Glomerular visceral epithelial cell (primary cell): ENCODE data around the gene CDH22.

ENCODE experiments used
- DNase-seq: peaks from one replicate; pipeline ENCODE4 v3.0.0-alpha.2; 2016; ENCODE audit errors: extremely low spot score

Gene CDH22

GRCh38 chr20:46240881-46241280 is 67.4 kb downstream of the CDH22 start:
- DNase-seq, result no peak

- no peak for DNase-seq
These were observed 68.2 kb downstream of the CDH22 start for GRCh38 chr20:46240065-46240464.

GRCh38 chr20:46237736-46238135 is 70.6 kb downstream of the CDH22 start:
- no peak for DNase-seq

DNA sequence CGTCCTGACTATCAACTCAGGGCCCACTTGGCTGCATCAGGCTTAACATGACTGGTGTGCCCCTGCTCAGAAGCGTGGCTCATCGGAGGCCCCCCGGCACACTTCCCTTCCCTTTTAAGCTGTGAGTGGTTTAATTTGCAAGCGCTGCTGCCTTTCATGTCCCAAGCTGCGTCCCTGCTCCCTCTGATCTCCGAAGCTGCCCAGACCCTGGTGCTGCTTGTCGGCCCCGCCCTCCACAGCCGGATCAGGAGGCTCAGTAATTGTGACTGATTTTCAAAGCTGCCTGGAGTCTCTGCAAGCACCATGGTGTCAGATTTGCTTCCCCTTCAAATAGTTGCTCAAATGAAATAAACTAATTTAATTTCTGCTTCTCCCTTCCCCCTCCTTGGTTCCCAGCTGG is 71.1 kb downstream of the CDH22 start:
- no peak for DNase-seq

DNA sequence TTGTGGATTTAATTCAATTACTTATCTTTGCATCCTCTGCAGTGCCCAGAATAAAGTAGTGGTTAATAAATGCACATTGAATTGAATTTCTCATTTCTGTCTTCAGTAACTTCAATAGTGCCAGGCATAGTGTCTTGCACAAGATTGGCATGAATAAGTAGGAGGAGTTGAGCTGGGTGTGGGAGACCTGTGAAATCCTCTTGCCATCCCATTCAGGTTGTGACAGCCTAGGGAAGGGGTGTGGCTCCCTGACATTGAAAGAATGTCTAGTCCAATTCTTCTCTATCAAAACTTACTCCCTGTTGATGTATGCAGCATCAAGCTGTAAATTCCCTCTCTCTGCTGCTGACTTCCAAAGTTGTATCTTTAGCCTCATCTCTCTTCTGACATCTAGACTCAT is 73.2 kb downstream of the CDH22 start:
- no peak for DNase-seq

GRCh38 chr20:46233701-46234100 is 74.6 kb downstream of the CDH22 start:
- DNase-seq, result no peak

DNA sequence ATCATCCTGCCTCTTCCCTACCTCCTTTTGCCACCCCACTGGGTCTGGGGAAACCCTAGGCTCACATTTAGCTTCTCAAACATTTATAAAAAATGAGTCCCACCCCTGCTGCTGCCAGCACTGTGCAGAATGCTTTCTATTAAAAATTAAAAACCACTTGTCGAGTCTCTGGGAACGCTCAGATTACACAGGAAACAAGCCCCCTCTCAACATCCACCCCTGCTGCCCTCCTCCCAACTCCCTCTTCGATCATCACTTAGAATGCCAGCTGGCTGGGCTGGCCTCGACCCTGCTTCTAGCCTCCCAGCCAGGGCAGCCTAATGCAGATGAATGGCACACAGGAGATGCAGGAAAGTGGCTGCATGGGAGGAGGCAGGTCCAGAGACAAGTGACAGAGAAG is 75.8 kb downstream of the CDH22 start:
- no peak for DNase-seq

GRCh38 chr20:46230801-46231282 is 77.5 kb downstream of the CDH22 start:
- DNase-seq, result peak; percentile 26

DNA sequence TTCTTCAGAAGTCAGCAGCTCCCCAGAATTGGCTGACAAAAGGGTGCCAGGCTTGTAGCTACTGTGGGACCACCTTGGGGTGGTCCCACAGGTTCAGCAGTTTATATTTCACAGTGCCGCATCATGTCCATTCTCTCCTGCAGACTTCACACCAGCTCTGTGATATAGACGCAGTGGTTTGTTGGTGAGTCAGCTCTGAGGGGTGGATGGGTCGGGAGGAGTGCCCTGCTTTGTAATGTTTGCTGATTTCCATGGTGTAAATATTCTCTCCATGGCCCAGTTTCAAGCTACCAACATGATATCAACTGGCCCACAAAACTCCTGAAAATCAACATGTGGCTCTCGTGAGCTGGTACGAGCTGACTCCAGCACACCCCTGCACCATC is 78.2 kb downstream of the CDH22 start:
- DNase-seq, result no peak

DNA sequence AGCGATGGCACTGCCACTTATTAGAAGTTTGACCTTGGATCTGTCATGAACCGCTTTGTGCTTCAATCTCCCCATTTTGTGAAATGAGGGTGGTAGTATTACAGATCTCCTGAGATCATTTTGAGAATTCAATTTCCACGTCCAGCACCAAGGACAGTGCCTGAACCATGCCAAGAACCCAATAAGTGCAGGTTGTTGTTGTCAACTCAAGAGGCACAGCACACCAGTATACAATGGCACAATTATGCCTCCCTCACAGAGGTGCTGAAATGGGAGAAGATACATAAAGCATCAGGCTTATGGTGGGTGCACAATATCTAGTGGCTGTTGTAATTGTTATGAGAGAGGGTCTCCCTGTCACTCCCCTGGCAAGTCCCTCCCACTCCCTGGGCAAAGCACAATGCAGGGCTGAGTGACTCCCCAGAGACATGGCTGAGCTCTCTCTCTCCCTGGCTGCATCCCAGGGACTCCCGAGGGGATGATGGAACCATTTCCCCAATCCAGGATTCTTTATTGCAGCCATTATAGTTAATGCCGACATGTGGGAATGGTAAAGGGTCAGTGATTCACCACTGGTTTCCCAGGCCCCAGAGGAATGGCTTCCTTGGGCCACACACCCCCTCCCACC is 78.7 kb downstream of the CDH22 start:
- no peak for DNase-seq

DNA sequence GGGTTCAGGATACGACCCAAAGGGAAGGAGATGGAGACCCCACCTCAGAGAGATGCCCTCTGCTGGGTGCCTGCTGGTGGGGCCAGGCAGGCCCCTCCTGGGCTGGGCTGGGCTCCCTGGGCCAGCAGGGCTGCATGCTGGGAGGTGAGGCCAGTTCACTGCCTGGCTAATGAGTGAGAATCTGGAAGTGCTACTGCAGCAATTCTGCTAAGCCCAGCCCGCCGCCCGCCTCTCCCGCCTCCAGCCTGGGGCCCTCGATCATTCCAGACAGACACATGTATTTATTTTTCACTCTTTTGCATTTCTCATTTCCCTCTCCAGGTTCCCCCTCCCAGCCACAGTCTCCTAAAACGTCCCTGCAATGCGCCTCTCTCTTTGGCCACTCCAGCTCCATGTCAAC is 79.6 kb downstream of the CDH22 start:
- no peak for DNase-seq

- DNase-seq, result no peak
These were observed 81.0 kb downstream of the CDH22 start for GRCh38 chr20:46227272-46227767.

- no peak for DNase-seq
These were observed 81.7 kb downstream of the CDH22 start for GRCh38 chr20:46226602-46227001.

DNA sequence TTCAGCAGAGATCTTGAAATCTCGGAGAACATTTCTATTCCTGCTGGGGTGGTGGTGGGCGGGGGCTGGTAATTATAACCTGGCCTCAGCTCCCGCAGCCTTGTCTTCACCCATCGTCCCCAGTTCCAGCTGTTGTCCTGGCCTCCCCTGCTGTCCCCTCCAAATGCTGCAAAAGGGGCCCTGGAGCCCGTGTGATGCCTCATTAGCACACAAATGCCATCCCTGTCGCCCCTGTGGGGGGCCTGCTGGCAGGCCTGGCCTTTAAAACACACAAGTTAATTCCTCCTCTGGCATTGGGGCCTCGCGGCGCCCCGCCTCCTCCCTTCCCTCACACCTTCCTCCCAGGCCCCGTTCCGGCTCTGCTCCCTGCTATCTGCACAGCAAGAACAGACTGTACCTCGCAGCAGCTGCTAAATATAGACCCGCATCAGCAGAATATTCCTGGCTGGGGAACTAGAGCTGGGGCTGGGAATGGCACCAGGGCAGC is 85.7 kb downstream of the CDH22 start:
- DNase-seq, result no peak

GRCh38 chr20:46221256-46221833 is 87.0 kb downstream of the CDH22 start:
- no peak for DNase-seq

DNA sequence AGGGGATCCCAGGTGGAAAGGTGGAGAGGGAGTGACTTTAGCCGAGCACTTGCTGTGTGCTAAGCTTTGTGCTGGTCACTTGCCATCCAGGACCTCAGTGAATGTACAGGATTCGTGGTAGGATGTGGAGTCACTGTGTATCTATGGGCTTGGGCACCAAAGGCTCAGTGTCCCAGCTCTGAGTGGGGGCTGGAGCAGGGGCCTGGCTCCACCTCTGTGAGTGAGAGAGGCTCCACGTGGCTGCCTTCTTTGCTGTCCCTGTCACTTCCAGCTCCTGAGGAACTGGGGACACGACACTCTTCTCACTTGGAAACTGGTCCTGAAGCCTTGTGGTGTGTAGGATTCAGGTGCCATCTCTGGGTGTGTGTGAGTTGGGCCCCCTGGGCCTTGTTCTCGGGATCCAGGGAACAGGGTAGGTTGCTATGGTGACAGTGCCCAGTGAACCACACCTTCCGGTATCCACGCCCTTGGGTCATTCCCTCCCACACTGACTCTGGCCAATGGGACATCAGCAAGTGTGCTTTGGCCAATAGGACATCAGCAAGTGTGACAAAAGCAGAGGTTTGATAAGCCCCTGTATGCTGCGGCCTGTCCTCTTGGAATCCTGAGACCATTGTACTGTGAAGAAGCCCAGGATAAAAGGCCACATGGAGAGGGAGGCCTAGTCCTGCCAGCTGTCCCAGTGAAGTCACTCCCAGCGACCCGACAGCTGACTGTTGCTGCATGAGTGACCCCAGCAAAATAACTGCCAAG is 87.7 kb downstream of the CDH22 start:
- DNase-seq, result peak; percentile 17

DNA sequence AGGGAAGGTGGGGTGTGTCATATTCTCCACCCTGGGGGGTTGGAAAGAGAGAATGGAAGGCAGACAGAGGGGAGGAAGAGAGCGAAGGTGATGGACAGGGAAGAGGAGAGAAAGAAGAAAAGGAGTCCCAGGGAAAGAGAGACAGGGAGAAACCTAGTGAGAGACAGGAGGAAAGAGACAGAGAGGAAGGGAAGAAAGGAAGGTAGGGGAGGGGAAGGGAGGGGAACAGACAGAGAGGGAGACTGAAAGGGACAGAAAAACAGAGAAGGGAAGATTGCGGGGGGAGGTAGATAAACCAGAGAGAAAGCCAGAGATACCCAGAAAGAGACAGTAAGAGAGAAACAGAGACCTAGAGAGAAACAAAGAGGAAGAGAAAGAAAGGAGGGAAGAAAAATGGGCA is 88.4 kb downstream of the CDH22 start:
- DNase-seq, result no peak

DNA sequence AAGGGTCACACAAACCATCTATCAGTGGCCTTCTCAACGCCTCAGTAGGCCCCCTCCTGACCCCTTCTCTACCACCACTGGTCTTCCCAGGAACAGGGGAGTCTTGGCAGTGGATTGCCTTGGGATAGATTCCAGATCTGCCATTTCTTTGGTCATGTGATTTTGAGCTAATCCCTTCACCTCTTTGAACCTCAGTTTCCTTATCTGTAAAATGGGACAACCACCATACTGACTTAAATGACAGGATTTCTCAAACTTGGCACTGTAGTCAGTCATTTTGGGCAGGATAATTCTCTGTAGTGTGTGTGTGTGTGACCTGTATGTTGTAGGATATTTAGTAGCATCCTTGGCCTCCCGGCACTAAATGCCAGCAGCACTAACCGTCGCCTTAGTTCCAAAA is 89.1 kb downstream of the CDH22 start:
- no peak for DNase-seq

GRCh38 chr20:46218656-46219055 is 89.6 kb downstream of the CDH22 start:
- DNase-seq, result no peak

DNA sequence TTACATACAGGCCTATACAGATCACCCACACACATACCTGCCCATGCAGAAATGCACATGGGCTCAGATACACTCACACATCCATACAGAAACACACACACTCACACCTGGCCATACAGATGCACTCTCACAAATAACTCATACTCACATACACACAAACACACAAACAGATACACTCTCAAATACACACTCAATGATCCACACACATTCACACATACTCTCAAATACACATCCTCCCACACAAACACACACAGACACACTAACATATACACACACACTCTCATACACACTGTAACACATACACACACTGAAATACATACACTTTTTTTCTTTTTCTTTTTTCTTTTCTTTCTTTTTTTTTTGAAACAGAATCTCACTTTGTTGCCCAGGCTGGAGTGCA is 90.7 kb downstream of the CDH22 start:
- no peak for DNase-seq

GRCh38 chr20:46216770-46217464 is 91.4 kb downstream of the CDH22 start:
- no peak for DNase-seq
